ENCODE results near the gene PDE1A. TPM values are rescaled to one million over a fixed set of nuclear protein-coding genes. Genes with fewer than 3 reads are reported as not detected.

The PDE1A gene
- total RNA-seq, 1 donor from 2014 or later = 17.3 TPM

DNA sequence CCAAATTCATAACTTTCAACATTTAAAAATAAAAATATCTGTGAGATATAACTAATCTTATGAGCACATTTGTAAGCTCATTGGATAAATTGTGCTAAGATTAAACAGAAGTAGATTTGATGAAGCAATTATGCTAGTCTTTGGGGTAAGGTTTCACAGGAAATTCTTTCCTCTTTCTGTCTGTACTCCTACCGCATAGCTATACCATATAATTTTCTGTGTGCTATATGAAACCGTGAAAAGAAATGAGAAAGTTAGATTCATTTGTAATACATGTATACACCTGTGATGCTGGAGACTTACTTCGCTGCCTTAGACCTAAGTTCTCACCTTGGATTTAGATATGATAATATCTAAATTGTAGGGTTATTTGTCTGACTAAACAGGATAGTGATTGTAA is 256.5 kb downstream of the PDE1A start:
- no peak for DNase-seq
- H3K27me3 ChIP-seq (ENCODE audit: low read depth) = no peaks in the 10 kb centered on the region
- TF ChIP-seq, protein P1, sequence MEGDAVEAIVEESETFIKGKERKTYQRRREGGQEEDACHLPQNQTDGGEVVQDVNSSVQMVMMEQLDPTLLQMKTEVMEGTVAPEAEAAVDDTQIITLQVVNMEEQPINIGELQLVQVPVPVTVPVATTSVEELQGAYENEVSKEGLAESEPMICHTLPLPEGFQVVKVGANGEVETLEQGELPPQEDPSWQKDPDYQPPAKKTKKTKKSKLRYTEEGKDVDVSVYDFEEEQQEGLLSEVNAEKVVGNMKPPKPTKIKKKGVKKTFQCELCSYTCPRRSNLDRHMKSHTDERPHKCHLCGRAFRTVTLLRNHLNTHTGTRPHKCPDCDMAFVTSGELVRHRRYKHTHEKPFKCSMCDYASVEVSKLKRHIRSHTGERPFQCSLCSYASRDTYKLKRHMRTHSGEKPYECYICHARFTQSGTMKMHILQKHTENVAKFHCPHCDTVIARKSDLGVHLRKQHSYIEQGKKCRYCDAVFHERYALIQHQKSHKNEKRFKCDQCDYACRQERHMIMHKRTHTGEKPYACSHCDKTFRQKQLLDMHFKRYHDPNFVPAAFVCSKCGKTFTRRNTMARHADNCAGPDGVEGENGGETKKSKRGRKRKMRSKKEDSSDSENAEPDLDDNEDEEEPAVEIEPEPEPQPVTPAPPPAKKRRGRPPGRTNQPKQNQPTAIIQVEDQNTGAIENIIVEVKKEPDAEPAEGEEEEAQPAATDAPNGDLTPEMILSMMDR (IDR thresholded peaks at IDR 0.05; ENCODE audit: borderline replicate concordance) = no peak
- H3K36me3 ChIP-seq = no peaks in the 10 kb centered on the region
- no peak overlapping the region for H3K4me3 ChIP-seq
- intact Hi-C loops (cut with micrococcal nuclease) = no loop called here
- H3K27ac ChIP-seq (replicated peaks) = no peak overlapping the region
- H3K9me3 ChIP-seq (replicated peaks) = no peaks in the 10 kb centered on the region
- no peaks in the 10 kb centered on the region for H3K4me1 ChIP-seq

DNA sequence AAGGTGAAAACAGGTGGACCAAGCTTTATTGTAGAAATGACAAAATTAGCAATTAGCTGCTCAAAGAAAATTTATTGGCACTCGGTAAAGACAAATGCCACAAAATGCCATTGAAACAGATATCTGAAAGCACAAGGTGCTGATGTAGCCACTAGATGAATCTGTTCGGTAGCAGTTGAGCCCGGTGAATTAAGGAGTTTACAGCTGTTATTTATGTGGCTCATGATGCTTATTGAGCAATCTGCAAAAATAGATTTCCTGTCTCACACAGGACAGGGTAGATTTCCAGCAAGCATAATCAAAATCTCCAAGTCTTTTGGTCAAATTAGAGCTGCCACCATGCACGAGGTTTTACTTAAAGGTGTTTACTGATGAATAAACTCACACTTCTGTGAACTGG is 259.0 kb downstream of the PDE1A start:
- DNase-seq = no peak
- no peaks in the 10 kb centered on the region for H3K9me3 ChIP-seq (replicated peaks)
- H3K27me3 ChIP-seq (ENCODE audit: low read depth) = no peaks in the 10 kb centered on the region
- TF ChIP-seq, protein P1 (IDR thresholded peaks at IDR 0.05; ENCODE audit: borderline replicate concordance) = no peak
- H3K27ac ChIP-seq (replicated peaks) = no peak overlapping the region
- H3K4me3 ChIP-seq = no peak overlapping the region
- no peaks in the 10 kb centered on the region for H3K4me1 ChIP-seq
- intact Hi-C loops (cut with micrococcal nuclease) = no loop called here
- H3K36me3 ChIP-seq = no peaks in the 10 kb centered on the region

DNA sequence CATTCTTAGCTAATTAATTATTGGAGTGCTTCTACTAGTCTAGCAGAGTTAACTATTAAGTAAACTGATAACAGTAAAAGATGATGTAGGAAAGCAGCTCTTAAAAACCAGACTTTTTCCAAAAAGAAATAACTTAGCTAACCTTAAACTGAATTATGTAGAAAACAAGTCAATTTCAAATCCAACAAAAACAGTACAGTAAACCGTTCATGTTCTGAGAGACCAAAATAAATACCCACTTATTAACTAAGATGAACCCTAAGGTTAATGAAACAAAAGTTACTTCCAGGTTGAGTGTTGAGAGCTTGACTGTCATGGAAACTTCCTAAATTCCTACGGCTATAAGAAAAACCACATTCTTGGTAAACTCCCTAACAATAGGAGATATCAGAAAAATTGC is 260.0 kb downstream of the PDE1A start:
- TF ChIP-seq, protein P1 (IDR thresholded peaks at IDR 0.05; ENCODE audit: borderline replicate concordance) = no peak
- intact Hi-C loops (cut with micrococcal nuclease) = no loop called here
- no peaks in the 10 kb centered on the region for H3K36me3 ChIP-seq

DNA sequence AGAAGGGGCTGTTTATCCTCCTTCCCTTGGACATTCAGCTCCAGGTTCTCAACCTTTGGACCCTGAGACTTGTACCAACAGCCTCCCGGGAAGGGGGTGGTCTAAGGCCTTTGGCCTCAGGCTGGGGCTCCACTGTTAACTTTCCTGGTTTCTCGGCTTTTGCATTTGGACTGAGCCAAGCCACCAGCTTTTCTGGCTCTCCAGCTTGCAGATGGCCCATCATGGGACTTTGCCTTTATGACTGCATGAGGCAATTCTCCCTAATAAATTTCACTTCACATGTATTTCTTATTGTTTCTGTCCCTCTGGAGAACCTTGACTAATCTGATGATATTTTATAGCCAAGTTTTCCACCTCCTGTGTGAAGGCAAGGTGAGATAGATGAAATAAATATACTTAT is 260.4 kb downstream of the PDE1A start:
- H3K36me3 ChIP-seq = no peaks in the 10 kb centered on the region
- no peaks in the 10 kb centered on the region for H3K27me3 ChIP-seq (ENCODE audit: low read depth)
- H3K9me3 ChIP-seq (replicated peaks) = no peaks in the 10 kb centered on the region
- no peak overlapping the region for H3K4me3 ChIP-seq
- intact Hi-C loops (cut with micrococcal nuclease) = no loop called here
- TF ChIP-seq, protein P1 (IDR thresholded peaks at IDR 0.05; ENCODE audit: borderline replicate concordance) = no peak
- H3K4me1 ChIP-seq = no peaks in the 10 kb centered on the region
- H3K27ac ChIP-seq (replicated peaks) = no peak overlapping the region
- no peak for DNase-seq

More for the DNA sequence above, 260.0 kb downstream of the PDE1A start:
- no peaks in the 10 kb centered on the region for H3K9me3 ChIP-seq (replicated peaks)
- H3K27ac ChIP-seq (replicated peaks) = no peak overlapping the region
- H3K4me3 ChIP-seq = no peak overlapping the region
- no peaks in the 10 kb centered on the region for H3K4me1 ChIP-seq
- no peaks in the 10 kb centered on the region for H3K27me3 ChIP-seq (ENCODE audit: low read depth)
- no peak for DNase-seq

DNA sequence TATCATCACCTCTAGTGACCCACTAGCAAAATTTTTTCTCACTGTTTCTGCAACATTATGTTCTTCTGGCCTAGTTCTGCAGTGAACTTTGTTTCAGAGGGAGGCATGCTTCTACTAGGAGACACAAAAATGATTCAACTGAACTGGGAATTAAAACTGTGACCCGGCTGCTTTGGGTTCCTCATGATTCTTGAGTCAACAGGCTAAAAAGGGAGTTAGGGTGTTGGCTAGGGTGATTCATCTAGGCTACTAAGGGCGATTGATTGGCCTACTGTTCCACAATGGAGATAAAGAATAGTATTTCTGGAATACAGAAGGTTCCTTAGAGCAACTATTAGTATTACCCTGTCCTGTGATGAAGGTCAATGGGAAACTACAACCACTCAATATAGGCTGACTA is 261.6 kb downstream of the PDE1A start:
- H3K4me1 ChIP-seq = no peaks in the 10 kb centered on the region

More for the DNA sequence above, 261.6 kb downstream of the PDE1A start:
- H3K9me3 ChIP-seq (replicated peaks) = no peaks in the 10 kb centered on the region
- no peak overlapping the region for H3K4me3 ChIP-seq
- no peaks in the 10 kb centered on the region for H3K27me3 ChIP-seq (ENCODE audit: low read depth)
- no peak for DNase-seq
- intact Hi-C loops (cut with micrococcal nuclease) = no loop called here
- no peak overlapping the region for H3K27ac ChIP-seq (replicated peaks)
- TF ChIP-seq, protein P1 (IDR thresholded peaks at IDR 0.05; ENCODE audit: borderline replicate concordance) = no peak
- no peaks in the 10 kb centered on the region for H3K36me3 ChIP-seq

Data from left ventricle myocardium inferior (tissue), 1 donor.